WTC11 (cell line): ENCODE data around the gene GPR161. TPM values are rescaled to one million over a fixed set of nuclear protein-coding genes. Genes with fewer than 3 reads are reported as not detected.

Source experiments
- ATAC-seq: fragments of 200-7000 bp; cut with Tn5 transposase; 2 replicates; pipeline ENCODE4 v1.10.0; 2021; ENCODE audit warnings: mild to moderate bottlenecking, moderate library complexity
- CTCF ChIA-PET: fragments of 300-600 bp; sonication (Branson Sonifier 250); formaldehyde crosslinking; loops from one replicate; lab custom pipeline; 2021; ENCODE audit warnings: antibody characterized with exemption; lab: Charles Lee
- POLR2A ChIA-PET: fragments of 350-600 bp; sonication (Branson Sonifier 250); formaldehyde crosslinking; loops from one replicate; lab custom pipeline; 2021; ENCODE audit warnings: antibody characterized with exemption; lab: Charles Lee
- DNase-seq: peaks from one replicate; pipeline ENCODE4 v3.0.0; 2021; ENCODE audit warnings: low spot score
- H3K27ac Mint-ChIP-seq: 2 replicates; pipeline ENCODE4 v1.8.0; 2021; ENCODE audit warnings: mixed read lengths
- H3K27me3 Mint-ChIP-seq: 2 replicates; pipeline ENCODE4 v1.8.0; 2021; ENCODE audit warnings: low read depth, mild to moderate bottlenecking, moderate library complexity, mixed read lengths
- H3K36me3 Mint-ChIP-seq: 2 replicates; pipeline ENCODE4 v1.8.0; 2021; ENCODE audit warnings: mixed read lengths
- H3K4me1 Mint-ChIP-seq: 2 replicates; pipeline ENCODE4 v1.8.0; 2022; ENCODE audit warnings: mixed read lengths
- H3K4me3 Mint-ChIP-seq: 2 replicates; pipeline ENCODE4 v1.8.0; 2021; ENCODE audit warnings: mild to moderate bottlenecking, moderate library complexity, mixed read lengths
- H3K9me3 Mint-ChIP-seq: 2 replicates; pipeline ENCODE4 v1.8.0; 2021; ENCODE audit warnings: mixed read lengths
- EMX1 ChIP-seq: fragments of 250-450 bp; sonication (Bioruptor Pico); IDR thresholded peaks from 2 replicates; pipeline ENCODE4 v1.8.0; 2021; ENCODE audit warnings: mild to moderate bottlenecking
- ESRRA ChIP-seq: sonication (generic); formaldehyde crosslinking; IDR thresholded peaks from 2 replicates; pipeline ENCODE4 v1.8.1; 2022; ENCODE audit warnings: mild to moderate bottlenecking, missing genetic modification reagents, borderline replicate concordance
- FOXK1 ChIP-seq: sonication (generic); formaldehyde crosslinking; IDR thresholded peaks from 2 replicates; pipeline ENCODE4 v1.8.0; 2022; ENCODE audit warnings: mild to moderate bottlenecking, moderate library complexity, missing genetic modification reagents
- JAZF1 ChIP-seq: fragments of 250-450 bp; sonication (Bioruptor Pico); IDR thresholded peaks from 2 replicates; pipeline ENCODE4 v1.9.0; 2021; ENCODE audit warnings: moderate library complexity, mild to moderate bottlenecking, inconsistent platforms
- PRRX2 ChIP-seq: fragments of 250-450 bp; sonication (Bioruptor Pico); IDR thresholded peaks from 2 replicates; pipeline ENCODE4 v1.8.0; 2021; ENCODE audit warnings: mild to moderate bottlenecking
- SMAD3 ChIP-seq: sonication (generic); formaldehyde crosslinking; IDR thresholded peaks from 2 replicates; pipeline ENCODE4 v1.8.0; 2022; ENCODE audit warnings: missing genetic modification reagents, mild to moderate bottlenecking, borderline replicate concordance
- SMAD4 ChIP-seq: sonication (generic); formaldehyde crosslinking; IDR thresholded peaks from 2 replicates; pipeline ENCODE4 v1.8.0; 2022; ENCODE audit warnings: mild to moderate bottlenecking, missing genetic modification reagents
- SP1 ChIP-seq: sonication (generic); formaldehyde crosslinking; conservative IDR thresholded peaks from 2 replicates; pipeline ENCODE4 v1.8.1; 2022; ENCODE audit warnings: missing genetic modification reagents
- ZNF138 ChIP-seq: sonication (generic); formaldehyde crosslinking; conservative IDR thresholded peaks from 2 replicates; pipeline ENCODE4 v1.8.1; 2022; ENCODE audit warnings: mild to moderate bottlenecking, moderate library complexity, missing genetic modification reagents
- ZNF232 ChIP-seq: sonication (generic); formaldehyde crosslinking; IDR thresholded peaks from 2 replicates; pipeline ENCODE4 v1.8.0; 2022; ENCODE audit warnings: mild to moderate bottlenecking, missing genetic modification reagents
- ZNF396 ChIP-seq: fragments of 250-450 bp; sonication (Bioruptor Pico); IDR thresholded peaks from 2 replicates; pipeline ENCODE4 v1.8.0; 2021; ENCODE audit warnings: mild to moderate bottlenecking, moderate library complexity, borderline replicate concordance
- ZNF671 ChIP-seq: fragments of 250-450 bp; sonication (Bioruptor Pico); IDR thresholded peaks from 2 replicates; pipeline ENCODE4 v1.8.0; 2021; ENCODE audit warnings: mild to moderate bottlenecking
- total RNA-seq: library from RNA; stranded (reverse); gene quantifications from 3 replicates; pipeline ENCODE4 v1.2.3, GENCODE V29; 2021
- TF ChIP-seq, protein P1 (sequence below): fragments of 200-600 bp; IDR thresholded peaks from 2 replicates; pipeline ENCODE4 v1.8.0; 2022; ENCODE audit warnings: antibody characterized with exemption
- TF ChIP-seq, protein P2 (sequence below): fragments of 250-450 bp; sonication (Bioruptor Pico); conservative IDR thresholded peaks from 2 replicates; pipeline ENCODE4 v1.9.0; 2021; ENCODE audit warnings: mild to moderate bottlenecking
- TF ChIP-seq, protein P3 (sequence below): fragments of 250-450 bp; sonication (Bioruptor Pico); IDR thresholded peaks from 2 replicates; pipeline ENCODE4 v1.9.0; 2021; ENCODE audit warnings: mild to moderate bottlenecking, borderline replicate concordance
- TF ChIP-seq, protein P4 (sequence below): sonication (generic); formaldehyde crosslinking; IDR thresholded peaks from 2 replicates; pipeline ENCODE4 v1.8.0; 2023; ENCODE audit warnings: mild to moderate bottlenecking, missing genetic modification reagents
- TF ChIP-seq, protein P5 (sequence below): sonication (generic); formaldehyde crosslinking; conservative IDR thresholded peaks from 2 replicates; pipeline ENCODE4 v1.8.1; 2022; ENCODE audit warnings: mild to moderate bottlenecking, missing genetic modification reagents
- TF ChIP-seq, protein P6 (sequence below): sonication (generic); formaldehyde crosslinking; IDR thresholded peaks from 2 replicates; pipeline ENCODE4 v1.8.1; 2023; ENCODE audit warnings: mild to moderate bottlenecking, missing genetic modification reagents
- TF ChIP-seq, protein P7 (sequence below): sonication (generic); formaldehyde crosslinking; IDR thresholded peaks from 2 replicates; pipeline ENCODE4 v1.8.1; 2022; ENCODE audit warnings: mild to moderate bottlenecking, moderate library complexity, missing genetic modification reagents
- TF ChIP-seq, protein P8 (sequence below): fragments of 250-450 bp; sonication (Bioruptor Pico); IDR thresholded peaks from 2 replicates; pipeline ENCODE4 v1.9.0; 2021; ENCODE audit warnings: moderate library complexity, mild to moderate bottlenecking, inconsistent platforms, borderline replicate concordance

Gene GPR161
- total RNA-seq, 1 experiment from 2014 or later, result 11.6 TPM

DNA sequence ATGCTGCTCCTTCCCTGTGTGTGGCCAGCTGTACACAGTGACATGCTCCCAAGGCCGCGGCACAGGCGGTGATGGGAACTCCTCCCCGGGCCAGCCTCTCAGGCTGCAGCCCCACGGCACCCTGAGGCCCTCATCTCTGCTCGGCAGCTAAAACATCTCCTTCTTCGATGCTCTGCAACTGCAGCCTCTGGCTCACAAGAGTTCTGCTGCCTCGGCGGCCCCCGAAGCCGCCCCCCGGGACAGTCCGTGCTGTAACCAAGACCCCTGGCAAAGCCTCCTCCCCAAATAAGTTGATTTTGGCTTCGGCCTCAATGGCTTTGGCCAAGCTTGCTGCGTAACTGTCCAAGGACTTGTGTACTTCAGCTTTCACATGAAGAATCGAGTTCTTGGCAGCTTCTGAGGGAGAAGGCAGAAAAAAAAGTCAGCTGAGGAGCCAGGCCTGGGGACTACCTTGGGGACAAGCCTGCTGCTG is 51.3 kb downstream of the GPR161 start:
- DNase-seq, result no peak
- Mint-ChIP-seq H3K4me3 (no peak overlapping the region), H3K27ac (no peak overlapping the region), H3K9me3 (no peaks in the 10 kb centered on the region), H3K4me1 (peaks cover 3% of the 10 kb centered on the region; the same call in 1 of the 2 replicates), H3K36me3 (no peaks in the 10 kb centered on the region), H3K27me3 (no peaks in the 10 kb centered on the region)
- POLR2A ChIA-PET, result no interaction called here
- TF ChIP-seq, protein P1, sequence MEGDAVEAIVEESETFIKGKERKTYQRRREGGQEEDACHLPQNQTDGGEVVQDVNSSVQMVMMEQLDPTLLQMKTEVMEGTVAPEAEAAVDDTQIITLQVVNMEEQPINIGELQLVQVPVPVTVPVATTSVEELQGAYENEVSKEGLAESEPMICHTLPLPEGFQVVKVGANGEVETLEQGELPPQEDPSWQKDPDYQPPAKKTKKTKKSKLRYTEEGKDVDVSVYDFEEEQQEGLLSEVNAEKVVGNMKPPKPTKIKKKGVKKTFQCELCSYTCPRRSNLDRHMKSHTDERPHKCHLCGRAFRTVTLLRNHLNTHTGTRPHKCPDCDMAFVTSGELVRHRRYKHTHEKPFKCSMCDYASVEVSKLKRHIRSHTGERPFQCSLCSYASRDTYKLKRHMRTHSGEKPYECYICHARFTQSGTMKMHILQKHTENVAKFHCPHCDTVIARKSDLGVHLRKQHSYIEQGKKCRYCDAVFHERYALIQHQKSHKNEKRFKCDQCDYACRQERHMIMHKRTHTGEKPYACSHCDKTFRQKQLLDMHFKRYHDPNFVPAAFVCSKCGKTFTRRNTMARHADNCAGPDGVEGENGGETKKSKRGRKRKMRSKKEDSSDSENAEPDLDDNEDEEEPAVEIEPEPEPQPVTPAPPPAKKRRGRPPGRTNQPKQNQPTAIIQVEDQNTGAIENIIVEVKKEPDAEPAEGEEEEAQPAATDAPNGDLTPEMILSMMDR, result no peak
- TF ChIP-seq ZNF671, result no peak
- no peak for TF ChIP-seq ZNF396 (CRISPR knock-in tag)
- TF ChIP-seq, protein P2, sequence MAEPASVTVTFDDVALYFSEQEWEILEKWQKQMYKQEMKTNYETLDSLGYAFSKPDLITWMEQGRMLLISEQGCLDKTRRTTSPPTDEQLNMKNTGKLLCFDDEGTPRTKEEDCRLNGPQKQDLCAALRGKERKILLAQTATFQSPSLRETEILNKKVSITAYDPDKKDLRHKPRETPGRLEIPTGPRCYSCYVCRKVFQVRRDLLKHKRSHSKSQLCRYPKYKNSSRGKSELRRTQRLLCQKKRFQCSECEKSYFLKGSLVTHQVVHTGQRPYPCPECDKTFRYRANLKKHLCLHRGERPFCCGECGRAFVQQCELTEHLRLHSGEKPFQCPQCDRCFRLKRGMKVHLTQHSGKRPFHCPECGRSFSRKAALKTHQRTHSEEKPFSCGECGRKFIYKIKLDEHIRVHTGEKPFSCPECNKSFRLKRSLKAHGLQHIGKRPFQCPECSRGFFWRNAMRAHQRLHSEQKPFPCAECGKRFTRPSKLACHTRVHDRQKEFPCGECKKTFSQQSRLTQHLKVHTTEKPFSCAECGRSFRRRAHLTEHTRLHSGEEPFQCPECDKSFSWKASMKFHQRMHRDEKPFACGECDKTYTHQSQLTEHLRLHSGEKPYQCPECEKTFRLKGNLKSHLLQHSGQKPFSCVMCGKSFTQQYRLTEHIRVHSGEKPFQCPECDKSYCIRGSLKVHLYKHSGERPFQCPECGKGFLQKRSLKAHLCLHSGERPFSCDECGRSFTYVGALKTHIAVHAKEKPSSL, result no peak
- no peak for TF ChIP-seq ZNF138 (CRISPR knock-in tag)
- TF ChIP-seq EMX1, result no peak
- no peak for TF ChIP-seq SMAD4 (CRISPR knock-in tag)
- TF ChIP-seq SP1, result no peak
- TF ChIP-seq, protein P3, sequence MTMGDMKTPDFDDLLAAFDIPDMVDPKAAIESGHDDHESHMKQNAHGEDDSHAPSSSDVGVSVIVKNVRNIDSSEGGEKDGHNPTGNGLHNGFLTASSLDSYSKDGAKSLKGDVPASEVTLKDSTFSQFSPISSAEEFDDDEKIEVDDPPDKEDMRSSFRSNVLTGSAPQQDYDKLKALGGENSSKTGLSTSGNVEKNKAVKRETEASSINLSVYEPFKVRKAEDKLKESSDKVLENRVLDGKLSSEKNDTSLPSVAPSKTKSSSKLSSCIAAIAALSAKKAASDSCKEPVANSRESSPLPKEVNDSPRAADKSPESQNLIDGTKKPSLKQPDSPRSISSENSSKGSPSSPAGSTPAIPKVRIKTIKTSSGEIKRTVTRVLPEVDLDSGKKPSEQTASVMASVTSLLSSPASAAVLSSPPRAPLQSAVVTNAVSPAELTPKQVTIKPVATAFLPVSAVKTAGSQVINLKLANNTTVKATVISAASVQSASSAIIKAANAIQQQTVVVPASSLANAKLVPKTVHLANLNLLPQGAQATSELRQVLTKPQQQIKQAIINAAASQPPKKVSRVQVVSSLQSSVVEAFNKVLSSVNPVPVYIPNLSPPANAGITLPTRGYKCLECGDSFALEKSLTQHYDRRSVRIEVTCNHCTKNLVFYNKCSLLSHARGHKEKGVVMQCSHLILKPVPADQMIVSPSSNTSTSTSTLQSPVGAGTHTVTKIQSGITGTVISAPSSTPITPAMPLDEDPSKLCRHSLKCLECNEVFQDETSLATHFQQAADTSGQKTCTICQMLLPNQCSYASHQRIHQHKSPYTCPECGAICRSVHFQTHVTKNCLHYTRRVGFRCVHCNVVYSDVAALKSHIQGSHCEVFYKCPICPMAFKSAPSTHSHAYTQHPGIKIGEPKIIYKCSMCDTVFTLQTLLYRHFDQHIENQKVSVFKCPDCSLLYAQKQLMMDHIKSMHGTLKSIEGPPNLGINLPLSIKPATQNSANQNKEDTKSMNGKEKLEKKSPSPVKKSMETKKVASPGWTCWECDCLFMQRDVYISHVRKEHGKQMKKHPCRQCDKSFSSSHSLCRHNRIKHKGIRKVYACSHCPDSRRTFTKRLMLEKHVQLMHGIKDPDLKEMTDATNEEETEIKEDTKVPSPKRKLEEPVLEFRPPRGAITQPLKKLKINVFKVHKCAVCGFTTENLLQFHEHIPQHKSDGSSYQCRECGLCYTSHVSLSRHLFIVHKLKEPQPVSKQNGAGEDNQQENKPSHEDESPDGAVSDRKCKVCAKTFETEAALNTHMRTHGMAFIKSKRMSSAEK (CRISPR knock-in tag), result no peak
- TF ChIP-seq, protein P4, sequence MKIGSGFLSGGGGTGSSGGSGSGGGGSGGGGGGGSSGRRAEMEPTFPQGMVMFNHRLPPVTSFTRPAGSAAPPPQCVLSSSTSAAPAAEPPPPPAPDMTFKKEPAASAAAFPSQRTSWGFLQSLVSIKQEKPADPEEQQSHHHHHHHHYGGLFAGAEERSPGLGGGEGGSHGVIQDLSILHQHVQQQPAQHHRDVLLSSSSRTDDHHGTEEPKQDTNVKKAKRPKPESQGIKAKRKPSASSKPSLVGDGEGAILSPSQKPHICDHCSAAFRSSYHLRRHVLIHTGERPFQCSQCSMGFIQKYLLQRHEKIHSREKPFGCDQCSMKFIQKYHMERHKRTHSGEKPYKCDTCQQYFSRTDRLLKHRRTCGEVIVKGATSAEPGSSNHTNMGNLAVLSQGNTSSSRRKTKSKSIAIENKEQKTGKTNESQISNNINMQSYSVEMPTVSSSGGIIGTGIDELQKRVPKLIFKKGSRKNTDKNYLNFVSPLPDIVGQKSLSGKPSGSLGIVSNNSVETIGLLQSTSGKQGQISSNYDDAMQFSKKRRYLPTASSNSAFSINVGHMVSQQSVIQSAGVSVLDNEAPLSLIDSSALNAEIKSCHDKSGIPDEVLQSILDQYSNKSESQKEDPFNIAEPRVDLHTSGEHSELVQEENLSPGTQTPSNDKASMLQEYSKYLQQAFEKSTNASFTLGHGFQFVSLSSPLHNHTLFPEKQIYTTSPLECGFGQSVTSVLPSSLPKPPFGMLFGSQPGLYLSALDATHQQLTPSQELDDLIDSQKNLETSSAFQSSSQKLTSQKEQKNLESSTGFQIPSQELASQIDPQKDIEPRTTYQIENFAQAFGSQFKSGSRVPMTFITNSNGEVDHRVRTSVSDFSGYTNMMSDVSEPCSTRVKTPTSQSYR (CRISPR knock-in tag), result no peak
- no peak for TF ChIP-seq SMAD3 (CRISPR knock-in tag)
- TF ChIP-seq, protein P5, sequence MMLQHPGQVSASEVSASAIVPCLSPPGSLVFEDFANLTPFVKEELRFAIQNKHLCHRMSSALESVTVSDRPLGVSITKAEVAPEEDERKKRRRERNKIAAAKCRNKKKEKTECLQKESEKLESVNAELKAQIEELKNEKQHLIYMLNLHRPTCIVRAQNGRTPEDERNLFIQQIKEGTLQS (CRISPR knock-in tag), result no peak
- TF ChIP-seq, protein P6, sequence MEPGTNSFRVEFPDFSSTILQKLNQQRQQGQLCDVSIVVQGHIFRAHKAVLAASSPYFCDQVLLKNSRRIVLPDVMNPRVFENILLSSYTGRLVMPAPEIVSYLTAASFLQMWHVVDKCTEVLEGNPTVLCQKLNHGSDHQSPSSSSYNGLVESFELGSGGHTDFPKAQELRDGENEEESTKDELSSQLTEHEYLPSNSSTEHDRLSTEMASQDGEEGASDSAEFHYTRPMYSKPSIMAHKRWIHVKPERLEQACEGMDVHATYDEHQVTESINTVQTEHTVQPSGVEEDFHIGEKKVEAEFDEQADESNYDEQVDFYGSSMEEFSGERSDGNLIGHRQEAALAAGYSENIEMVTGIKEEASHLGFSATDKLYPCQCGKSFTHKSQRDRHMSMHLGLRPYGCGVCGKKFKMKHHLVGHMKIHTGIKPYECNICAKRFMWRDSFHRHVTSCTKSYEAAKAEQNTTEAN (CRISPR knock-in tag), result no peak
- TF ChIP-seq JAZF1 (CRISPR knock-in tag), result no peak
- no peak for TF ChIP-seq ESRRA (CRISPR knock-in tag)
- no peak for TF ChIP-seq PRRX2 (CRISPR knock-in tag)
- TF ChIP-seq FOXK1 (CRISPR knock-in tag), result no peak
- TF ChIP-seq, protein P7, sequence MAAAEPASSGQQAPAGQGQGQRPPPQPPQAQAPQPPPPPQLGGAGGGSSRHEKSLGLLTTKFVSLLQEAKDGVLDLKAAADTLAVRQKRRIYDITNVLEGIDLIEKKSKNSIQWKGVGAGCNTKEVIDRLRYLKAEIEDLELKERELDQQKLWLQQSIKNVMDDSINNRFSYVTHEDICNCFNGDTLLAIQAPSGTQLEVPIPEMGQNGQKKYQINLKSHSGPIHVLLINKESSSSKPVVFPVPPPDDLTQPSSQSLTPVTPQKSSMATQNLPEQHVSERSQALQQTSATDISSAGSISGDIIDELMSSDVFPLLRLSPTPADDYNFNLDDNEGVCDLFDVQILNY (CRISPR knock-in tag), result no peak
- no peak for TF ChIP-seq ZNF232 (CRISPR knock-in tag)
- TF ChIP-seq, protein P8, sequence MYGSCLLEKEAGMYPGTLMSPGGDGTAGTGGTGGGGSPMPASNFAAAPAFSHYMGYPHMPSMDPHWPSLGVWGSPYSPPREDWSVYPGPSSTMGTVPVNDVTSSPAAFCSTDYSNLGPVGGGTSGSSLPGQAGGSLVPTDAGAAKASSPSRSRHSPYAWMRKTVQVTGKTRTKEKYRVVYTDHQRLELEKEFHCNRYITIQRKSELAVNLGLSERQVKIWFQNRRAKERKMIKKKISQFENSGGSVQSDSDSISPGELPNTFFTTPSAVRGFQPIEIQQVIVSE (CRISPR knock-in tag), result no peak
- CTCF ChIA-PET, result interaction anchor here (0.6 to 1.8 kb wide), 5 partner anchors 13 to 286 kb away, joined by 3 to 5 read pairs (median 3); no protein-coding TSS in a partner anchor
- ATAC-seq, result no peak
